ENCODE results near the gene RNFT1.
"Not testable (repeated sequence)": the region's sequence is repeated elsewhere in the genome, so short reads cannot be mapped to it uniquely, and the experiment has no call there.

RNFT1 gene

DNA sequence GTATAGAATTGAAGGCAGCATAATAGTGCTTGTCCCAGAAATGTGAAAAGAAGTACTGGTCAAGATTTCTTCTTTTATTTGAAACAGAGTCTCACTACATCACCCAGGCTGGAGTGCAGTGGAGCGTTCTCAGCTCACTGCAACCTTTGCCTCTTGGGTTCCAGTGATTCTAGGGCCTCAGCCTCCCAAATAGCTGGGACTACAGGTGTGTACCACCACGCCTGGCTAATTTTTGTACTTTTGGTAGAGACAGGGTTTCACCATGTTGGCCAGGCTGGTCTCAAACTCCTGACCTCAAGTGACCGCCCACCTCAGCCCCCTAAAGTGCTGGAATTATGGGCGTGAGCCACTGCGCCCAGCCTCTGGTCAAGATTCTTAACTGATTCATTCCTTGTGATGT lies 43.9 kb downstream of the RNFT1 start:
- DNase-seq: not testable (repeated sequence)

DNA sequence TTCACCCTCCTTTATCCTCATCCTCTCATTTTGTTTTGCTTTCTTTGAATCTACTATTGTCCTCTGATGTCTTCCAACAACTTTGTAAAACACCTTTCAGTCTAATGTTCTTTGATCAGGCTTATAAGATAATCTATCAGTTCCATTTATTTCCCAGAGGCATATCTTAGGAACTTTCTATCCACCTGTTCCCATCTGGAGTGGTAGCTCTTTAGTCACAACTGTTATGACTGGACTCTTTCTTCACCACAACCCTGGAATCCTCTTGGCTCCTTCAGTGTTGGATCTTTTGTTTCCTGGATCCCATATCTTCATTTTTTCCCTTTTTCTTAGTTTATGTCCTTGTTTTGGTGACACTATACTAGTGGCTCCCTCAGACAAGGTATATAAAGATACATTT lies 48.1 kb downstream of the RNFT1 start:
- no peak for DNase-seq

DNA sequence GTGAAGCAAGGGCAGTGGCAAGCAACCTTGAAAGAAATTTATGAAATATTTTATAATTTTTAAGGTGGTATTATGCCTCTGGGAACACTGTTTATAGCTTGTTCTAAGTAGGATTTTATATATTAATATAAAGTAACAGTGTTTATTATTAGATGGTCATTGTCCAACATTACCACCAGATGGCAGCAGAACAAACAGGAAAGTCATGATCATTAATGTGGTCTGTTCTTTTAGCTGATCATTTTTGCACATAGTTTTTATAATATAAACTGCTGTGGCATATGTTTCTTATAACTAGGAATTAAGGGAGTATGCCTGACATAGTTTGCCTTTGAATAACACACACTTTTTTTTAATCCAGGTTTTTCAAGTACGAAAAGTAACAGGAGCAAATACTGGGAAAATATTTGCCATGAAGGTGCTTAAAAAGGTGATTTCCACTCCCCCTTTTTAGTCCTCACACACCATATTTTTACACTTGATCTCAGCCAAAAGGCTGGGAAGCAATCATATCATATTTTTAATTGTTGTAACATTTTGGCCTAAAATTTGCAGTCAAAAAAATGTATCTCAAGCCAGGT lies 50.2 kb downstream of the RNFT1 start:
- no peak for DNase-seq

DNA sequence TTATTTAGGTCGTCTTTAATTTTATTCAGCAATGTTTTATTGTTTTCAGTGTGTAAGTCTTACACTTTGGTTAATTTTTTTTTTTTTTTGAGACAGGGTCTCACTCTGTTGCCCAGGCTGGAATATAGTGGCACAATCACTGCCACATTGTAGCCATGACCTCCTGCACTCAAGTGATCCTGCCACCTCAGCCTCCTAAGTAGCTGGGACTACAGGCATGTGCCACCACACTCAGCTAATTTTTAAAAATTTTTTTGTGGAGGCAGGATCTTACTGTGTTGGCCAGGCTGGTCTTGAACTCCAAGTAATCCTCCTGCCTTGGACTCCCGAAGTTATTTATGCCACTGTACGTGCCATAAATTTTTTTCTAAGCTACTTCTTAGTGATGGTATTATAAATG lies 57.1 kb downstream of the RNFT1 start:
- no peak for DNase-seq

- DNase-seq: no peak
These were observed 61.1 kb downstream of the RNFT1 start for GRCh38 chr17:59903455-59903854.
